ENCODE measurements around the gene FOXN1. TPM values are rescaled to one million over a fixed set of nuclear protein-coding genes. Genes with fewer than 3 reads are reported as not detected.
"Not testable (repeated sequence)": the region's sequence is repeated elsewhere in the genome, so short reads cannot be mapped to it uniquely, and the experiment has no call there.

The FOXN1 gene
- total RNA-seq, 1 donor from 2014 or later: not detected

- DNase-seq (ENCODE audit: low spot score): no peak
These were observed 5.3 kb upstream of the FOXN1 start for GRCh38 chr17:28500712-28501379.

- DNase-seq (ENCODE audit: low spot score): no peak
These were observed 4.5 kb upstream of the FOXN1 start for GRCh38 chr17:28501421-28502284.

GRCh38 chr17:28503420-28503819, 2.7 kb upstream of the FOXN1 start:
- no peak for DNase-seq (ENCODE audit: low spot score)

GRCh38 chr17:28506763-28507487, 777 bp downstream of the FOXN1 start:
- no peak for DNase-seq (ENCODE audit: low spot score)

GRCh38 chr17:28507567-28508203, 1.5 kb downstream of the FOXN1 start:
- peak; percentile 55 for DNase-seq (ENCODE audit: low spot score)

GRCh38 chr17:28508211-28508724, 2.1 kb downstream of the FOXN1 start:
- DNase-seq (ENCODE audit: low spot score): no peak

GRCh38 chr17:28509789-28510188, 3.6 kb downstream of the FOXN1 start:
- DNase-seq (ENCODE audit: low spot score): no peak

- DNase-seq (ENCODE audit: low spot score): no peak
These were observed 5.8 kb downstream of the FOXN1 start for GRCh38 chr17:28511858-28512461.

GRCh38 chr17:28513476-28513875, 7.3 kb downstream of the FOXN1 start:
- DNase-seq (ENCODE audit: low spot score): no peak

- no peak for DNase-seq (ENCODE audit: low spot score)
These were observed 8.4 kb downstream of the FOXN1 start for GRCh38 chr17:28514561-28515002.

- no peak for DNase-seq (ENCODE audit: low spot score)
These were observed 9.4 kb downstream of the FOXN1 start for GRCh38 chr17:28515518-28515917.

- DNase-seq (ENCODE audit: low spot score): no peak
These were observed 12.0 kb downstream of the FOXN1 start for GRCh38 chr17:28518132-28518531.

- DNase-seq (ENCODE audit: low spot score): no peak
These were observed 12.4 kb downstream of the FOXN1 start for GRCh38 chr17:28518578-28518977.

GRCh38 chr17:28519236-28519635, 13.1 kb downstream of the FOXN1 start:
- DNase-seq (ENCODE audit: low spot score): no peak

GRCh38 chr17:28520687-28521086, 14.5 kb downstream of the FOXN1 start:
- DNase-seq (ENCODE audit: low spot score): no peak

- no peak for DNase-seq (ENCODE audit: low spot score)
These were observed 15.3 kb downstream of the FOXN1 start for GRCh38 chr17:28521311-28522085.

- not testable (repeated sequence) for DNase-seq (ENCODE audit: low spot score)
These were observed 16.1 kb downstream of the FOXN1 start for GRCh38 chr17:28522281-28522680.

- no peak for DNase-seq (ENCODE audit: low spot score)
These were observed 17.0 kb downstream of the FOXN1 start for GRCh38 chr17:28523186-28523585.

- DNase-seq (ENCODE audit: low spot score): no peak
These were observed 17.7 kb downstream of the FOXN1 start for GRCh38 chr17:28523876-28524275.
